K562 (cell line): ENCODE measurements around the gene HMCN2. TPM values are rescaled to one million over a fixed set of nuclear protein-coding genes. Genes with fewer than 3 reads are reported as not detected.

Source experiments
- ATAC-seq: fragments of 200-7000 bp; cut with Tn5 transposase; 3 replicates; pipeline ENCODE4 v1.9.1; 2020; ENCODE audit warnings: moderate library complexity
- BruUV-seq: library from RNA; stranded (reverse); fragments of 400-500 nt; replicated peaks from 2 replicates; lab custom pipeline; 2021; lab: Mats Ljungman, UMichigan
- CTCF ChIA-PET: fragments of 300-600 bp; formaldehyde crosslinking; extraction: SDS; loops from one replicate; lab custom pipeline; 2021; ENCODE audit warnings: low intra/inter-chr PET ratio; lab: Yijun Ruan, JAX
- POLR2A ChIA-PET: fragments of 300-600, 350-650 bp; sonication (Branson Sonifier 250); formaldehyde crosslinking; extraction: SDS; loops from one replicate; lab custom pipeline; 2021; ENCODE audit warnings: antibody characterized with exemption, inconsistent platforms; lab: Yijun Ruan, JAX
- DNase-seq, 4 experiments: peaks; one replicate each; pipeline versions ENCODE4 v3.0.0 to v3.0.0-alpha.2; 2011 to 2018; ENCODE audit warnings: low spot score in 3 of 4, mixed read lengths in 3 of 4; ENCODE audit errors: extremely low read depth in 1 of 4
- FAIRE-seq: peaks from 2 replicates; lab custom pipeline; 2011; peaks lifted over from hg19 to GRCh38; lab: Jason Lieb, UNC
- H2AFZ ChIP-seq: 2 replicates; pipeline ENCODE4 v1.6.0; 2011; ENCODE audit warnings: low read depth, low read length, control low read depth, inconsistent platforms
- H3K27ac ChIP-seq: fragments of 200-600 bp; 3 replicates; pipeline ENCODE4 v1.8.0; 2011; ENCODE audit warnings: low read depth, mild to moderate bottlenecking, control low read depth, inconsistent platforms, low read length, moderate library complexity, mixed read lengths; ENCODE audit errors: extremely low read depth
- H3K27me3 ChIP-seq, 2 experiments: fragments of 300-600 bp in 1 of 2; 2 replicates in 1 of 2; 3 replicates in 1 of 2; pipeline versions ENCODE4 v1.6.0 to v1.8.0; 2011; ENCODE audit warnings: inconsistent platforms in 2 of 2, low read length in 2 of 2, mild to moderate bottlenecking in 1 of 2, mixed read lengths in 1 of 2, moderate library complexity in 1 of 2; ENCODE audit not compliant: control insufficient read depth in 2 of 2, insufficient read depth in 2 of 2
- H3K36me3 ChIP-seq: fragments of 300-600 bp; 3 replicates; pipeline ENCODE4 v1.8.0; 2011; ENCODE audit warnings: mild to moderate bottlenecking, low read length, inconsistent platforms; ENCODE audit not compliant: control insufficient read depth, insufficient read depth
- H3K4me1 ChIP-seq, 2 experiments: fragments of 200-600 bp in 1 of 2; replicated peaks in 1 of 2; 2 replicates in 1 of 2; 3 replicates in 1 of 2; pipeline versions ENCODE4 v1.5.1 to v1.8.0; 2011; ENCODE audit warnings: inconsistent platforms in 2 of 2, low read length in 2 of 2, mild to moderate bottlenecking in 1 of 2, mixed read lengths in 1 of 2, moderate library complexity in 1 of 2; ENCODE audit not compliant: control insufficient read depth in 2 of 2, insufficient read depth in 2 of 2
- H3K4me2 ChIP-seq: 2 replicates; pipeline ENCODE4 v1.6.1; 2011; ENCODE audit warnings: low read length, control low read depth, inconsistent platforms, mixed read lengths; ENCODE audit not compliant: insufficient read depth
- H3K4me3 ChIP-seq: fragments of 200-600 bp; sonication (generic), shearing (Covaris generic); 2 replicates; pipeline ENCODE4 v1.5.1; 2016; ENCODE audit warnings: control low read depth, inconsistent platforms
- H3K79me2 ChIP-seq: fragments of 200-600 bp; 3 replicates; pipeline ENCODE4 v1.8.0; 2011; ENCODE audit warnings: low read length, inconsistent platforms; ENCODE audit not compliant: control insufficient read depth, insufficient read depth
- H3K9ac ChIP-seq, 2 experiments: 2 replicates each; pipeline versions ENCODE4 v1.6.0 to v1.6.1; 2011; ENCODE audit warnings: low read depth in 2 of 2, low read length in 2 of 2, control low read depth in 1 of 2, inconsistent platforms in 1 of 2, mild to moderate bottlenecking in 1 of 2, mixed read lengths in 1 of 2; ENCODE audit not compliant: insufficient read depth in 1 of 2
- H3K9me1 ChIP-seq: one replicate; pipeline ENCODE4 v1.6.0; 2011; ENCODE audit warnings: inconsistent platforms, mild to moderate bottlenecking, low read length, moderate library complexity; ENCODE audit not compliant: control insufficient read depth, insufficient read depth
- H3K9me3 ChIP-seq: replicated peaks from 2 replicates; pipeline ENCODE4 v1.5.1; 2011; ENCODE audit warnings: low read depth, low read length, inconsistent platforms; ENCODE audit not compliant: control insufficient read depth, insufficient read depth
- H4K20me1 ChIP-seq: replicated peaks from 2 replicates; pipeline ENCODE4 v1.6.1; 2011; ENCODE audit warnings: low read length, inconsistent platforms, mixed read lengths; ENCODE audit not compliant: control insufficient read depth, insufficient read depth
- BDP1 ChIP-seq: IDR thresholded peaks from 3 replicates; pipeline ENCODE4 v1.6.1; 2011; ENCODE audit not compliant: insufficient read length, insufficient read depth
- CREB3L1 ChIP-seq: fragments of 450-650 bp; IDR thresholded peaks from 2 replicates; pipeline ENCODE4 v1.6.1; 2014; ENCODE audit warnings: low read depth, mild to moderate bottlenecking, moderate library complexity, borderline replicate concordance
- E2F3 ChIP-seq: fragments of 250-450 bp; sonication (Bioruptor Pico); IDR thresholded peaks from 2 replicates; pipeline ENCODE4 v1.4.0; 2020; ENCODE audit warnings: mild to moderate bottlenecking
- FOXM1 ChIP-seq, 2 experiments: fragments of 450-650 bp in 1 of 2; sonication (generic) in 1 of 2; formaldehyde crosslinking in 1 of 2; IDR thresholded peaks; 2 replicates each; pipeline versions ENCODE4 v1.6.1 to v1.9.0; 2017 to 2022; ENCODE audit warnings: low read depth in 2 of 2, mild to moderate bottlenecking in 2 of 2, missing genetic modification reagents in 1 of 2, moderate library complexity in 1 of 2
- HIVEP1 ChIP-seq: fragments of 250-450 bp; sonication (Bioruptor Pico); IDR thresholded peaks from 2 replicates; pipeline ENCODE4 v1.4.0; 2020; ENCODE audit warnings: mild to moderate bottlenecking
- NFRKB ChIP-seq: fragments of 450-650 bp; IDR thresholded peaks from 2 replicates; pipeline ENCODE4 v1.6.1; 2016; ENCODE audit warnings: low read depth
- PHF21A ChIP-seq: fragments of 450-650 bp; IDR thresholded peaks from 2 replicates; pipeline ENCODE4 v1.6.1; 2017; ENCODE audit warnings: low read depth, borderline replicate concordance
- PREB ChIP-seq: sonication (generic); formaldehyde crosslinking; IDR thresholded peaks from 2 replicates; pipeline ENCODE4 v1.8.1; 2023; ENCODE audit warnings: mild to moderate bottlenecking, missing genetic modification reagents
- PRMT5 ChIP-seq: sonication (generic); formaldehyde crosslinking; IDR thresholded peaks from 2 replicates; pipeline ENCODE4 v1.5.0; 2020; ENCODE audit warnings: missing genetic modification reagents
- PRPF4 ChIP-seq: fragments of 200-400 bp; formaldehyde crosslinking; IDR thresholded peaks from one replicate; pipeline ENCODE4 v1.6.1; 2017; ENCODE audit warnings: low read length, low read depth, mild to moderate bottlenecking; ENCODE audit not compliant: insufficient read depth, poor library complexity, severe bottlenecking
- RB1 ChIP-seq: fragments of 450-650 bp; IDR thresholded peaks from 2 replicates; pipeline ENCODE4 v1.6.1; 2017; ENCODE audit warnings: low read depth, mild to moderate bottlenecking
- RFX5 ChIP-seq: IDR thresholded peaks from 2 replicates; pipeline ENCODE4 v1.6.1; 2011; ENCODE audit warnings: low read depth, mild to moderate bottlenecking, improper control_type of control experiment, low read length
- SIN3A ChIP-seq, 2 experiments: fragments of 150-350 bp in 1 of 2; IDR thresholded peaks; 2 replicates each; pipeline ENCODE4 v1.6.1; 2011 to 2016; ENCODE audit warnings: borderline replicate concordance in 2 of 2, low read depth in 2 of 2, low read length in 2 of 2, mild to moderate bottlenecking in 2 of 2, moderate library complexity in 2 of 2; ENCODE audit not compliant: control insufficient read depth in 1 of 2
- STAG1 ChIP-seq: sonication (generic); formaldehyde crosslinking; IDR thresholded peaks from 2 replicates; pipeline ENCODE4 v1.5.0; 2020; ENCODE audit warnings: missing genetic modification reagents, borderline replicate concordance
- XRCC3 ChIP-seq: fragments of 450-650 bp; IDR thresholded peaks from 2 replicates; pipeline ENCODE4 v1.6.1; 2017; ENCODE audit warnings: mild to moderate bottlenecking, moderate library complexity
- ZBTB8A ChIP-seq: fragments of 450-650 bp; IDR thresholded peaks from 2 replicates; pipeline ENCODE4 v1.6.1; 2018; ENCODE audit warnings: mild to moderate bottlenecking, moderate library complexity; ENCODE audit not compliant: partially characterized antibody
- ZC3H4 ChIP-seq: sonication (generic); formaldehyde crosslinking; IDR thresholded peaks from 2 replicates; pipeline ENCODE4 v1.9.0; 2021; ENCODE audit warnings: missing genetic modification reagents, borderline replicate concordance
- ZNF507 ChIP-seq: conservative IDR thresholded peaks from 2 replicates; pipeline ENCODE4 v1.6.1; 2017; ENCODE audit warnings: missing genetic modification characterization, missing compliant biosample characterization
- WGBS: fragments of 100-300 bp; shearing (Covaris generic); methylation state at CpG from one replicate; pipeline ENCODE4 v1.1.6; 2016; ENCODE audit warnings: low coverage, mixed read lengths; ENCODE audit not compliant: insufficient coverage; ENCODE audit errors: missing lambda C conversion rate; 5-methylcytosine and 5-hydroxymethylcytosine counted together
- in situ Hi-C: fragments of 300-500 bp; cut with MboI; formaldehyde crosslinking; loops from 4 replicates; pipeline ENCODE4 v1.15.0; 2018; ENCODE audit warnings: inconsistent platforms, mixed read lengths
- intact Hi-C: fragments of 100-400 bp; cut with micrococcal nuclease; formaldehyde crosslinking; loops from 2 replicates; pipeline ENCODE4 v1.14.2; 2022
- polyA plus RNA-seq, 8 experiments: library from polyadenylated mRNA; depleted of rRNA in 4 of 8; stranded (reverse) in 5 of 8; unstranded in 3 of 8; fragments of >200 nt; fragmentation: Nextera tagmentation in 2 of 8; fragmentation: Illumina TruSeq in 1 of 8; extraction: Ambion mirVana in 2 of 8; extraction: Trizol in 1 of 8; gene quantifications; 2 replicates each; pipeline versions ENCODE4 v1.2.1 to v1.2.3, GENCODE V29; 2011 to 2014; ENCODE audit warnings: inconsistent platforms in 1 of 8, missing spikeins in 1 of 8
- total RNA-seq, 7 experiments: library from RNA; depleted of rRNA in 6 of 7; stranded (reverse); fragments of >200 nt in 6 of 7; fragmentation: Illumina TruSeq in 2 of 7; extraction: Trizol in 2 of 7; gene quantifications; 2 replicates each; pipeline versions ENCODE4 v1.2.1 to v1.2.3, GENCODE V29; 2011 to 2021; ENCODE audit warnings: low replicate concordance in 1 of 7
- TF ChIP-seq, protein P1 (sequence below): fragments of 450-650 bp; formaldehyde crosslinking; IDR thresholded peaks from 2 replicates; pipeline ENCODE4 v1.4.0; 2020; ENCODE audit warnings: mild to moderate bottlenecking

The HMCN2 gene
- total and polyA plus RNA-seq, 9 of the 15 experiments (the other 6 are each of a cell fraction or from before 2014, with no cell fraction given), result 0.01 TPM; not detected in 8

DNA sequence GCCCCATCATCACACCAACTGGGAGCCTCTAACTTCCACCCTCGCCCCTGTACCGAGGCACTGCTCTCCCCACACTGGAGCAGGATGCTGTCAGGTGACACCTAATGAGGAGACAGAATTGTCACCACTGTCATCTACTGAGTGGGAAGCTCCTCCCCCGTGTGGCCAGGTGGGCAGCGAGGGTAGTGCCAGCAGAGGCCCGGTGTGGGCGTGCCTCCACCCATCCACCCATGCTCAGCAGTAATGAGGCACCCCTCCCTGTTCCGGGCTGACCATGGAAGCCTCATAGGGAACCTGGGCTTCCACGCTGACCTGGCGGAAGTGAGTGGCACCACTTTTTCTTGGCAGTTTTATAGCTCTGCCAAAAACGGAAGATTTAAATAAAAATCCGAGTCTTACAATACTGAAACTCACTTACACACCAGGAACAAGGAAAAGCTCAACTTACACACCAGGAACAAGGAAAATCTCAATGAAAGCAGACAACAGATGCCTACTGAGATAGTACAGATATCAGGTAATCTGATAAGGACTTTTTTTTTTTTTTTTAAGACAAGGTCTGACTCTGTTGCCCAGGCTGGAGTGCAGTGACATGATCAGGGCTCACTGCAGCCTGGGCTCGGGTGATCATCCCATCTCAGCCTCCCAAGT lies 148.6 kb downstream of the HMCN2 start:
- in situ Hi-C loops (no loop called here), intact Hi-C loops (no loop called here)
- Histone ChIP-seq H3K4me2 (no peak overlapping the region), H3K9ac (no peak overlapping the region), H3K79me2 (no peaks in the 10 kb centered on the region), H3K4me1 (no peaks in the 10 kb centered on the region), H3K9me3 (no peaks in the 10 kb centered on the region), H3K27ac (no peak overlapping the region), H4K20me1 (no peaks in the 10 kb centered on the region; the same call in 1 of the 2 replicates), H2AFZ (no peak overlapping the region), H3K36me3 (no peaks in the 10 kb centered on the region), H3K27me3 (peaks cover 14 to 60% of the 10 kb centered on the region in 2 experiments), H3K9me1 (no peaks in the 10 kb centered on the region), H3K4me3 (no peak overlapping the region)
- DNase-seq, result no peak
- no TSS peak for BruUV-seq
- no peak for FAIRE-seq
- ChIA-PET POLR2A (interaction anchor here (0.6 kb wide), 1 partner anchor 1785 kb away, joined by 3 read pairs; no protein-coding TSS in a partner anchor), CTCF (interaction anchor here (0.6 kb wide), 1 partner anchor 75 kb away, joined by 6 read pairs; no protein-coding TSS in a partner anchor)
- no peak for ATAC-seq
- TF ChIP-seq STAG1 (CRISPR knock-in tag) (no peak), RB1 (no peak), PRPF4 (no peak), XRCC3 (no peak), HIVEP1 (CRISPR knock-in tag) (no peak), E2F3 (CRISPR knock-in tag) (no peak), FOXM1 (IDR thresholded peaks at IDR 0.05; ENCODE audit: low read depth) (no peak), FOXM1 (CRISPR knock-in tag; IDR thresholded peaks at IDR 0.05; ENCODE audit: low read depth) (no peak), PHF21A (no peak), PRMT5 (CRISPR knock-in tag) (no peak), ZNF507 (tag) (no peak), NFRKB (no peak), ZBTB8A (no peak), SIN3A (IDR thresholded peaks at IDR 0.05; ENCODE audit: borderline replicate concordance in 2 of 2, control insufficient read depth in 1 of 2, low read depth in 2 of 2, low read length in 2 of 2) (no peak), PREB (no peak), CREB3L1 (no peak), ZC3H4 (CRISPR knock-in tag) (no peak), BDP1 (no peak), RFX5 (no peak)
- TF ChIP-seq, protein P1, sequence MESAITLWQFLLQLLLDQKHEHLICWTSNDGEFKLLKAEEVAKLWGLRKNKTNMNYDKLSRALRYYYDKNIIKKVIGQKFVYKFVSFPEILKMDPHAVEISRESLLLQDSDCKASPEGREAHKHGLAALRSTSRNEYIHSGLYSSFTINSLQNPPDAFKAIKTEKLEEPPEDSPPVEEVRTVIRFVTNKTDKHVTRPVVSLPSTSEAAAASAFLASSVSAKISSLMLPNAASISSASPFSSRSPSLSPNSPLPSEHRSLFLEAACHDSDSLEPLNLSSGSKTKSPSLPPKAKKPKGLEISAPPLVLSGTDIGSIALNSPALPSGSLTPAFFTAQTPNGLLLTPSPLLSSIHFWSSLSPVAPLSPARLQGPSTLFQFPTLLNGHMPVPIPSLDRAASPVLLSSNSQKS (CRISPR knock-in tag), result no peak
- under 1% methylated on average over 11 of the region's 12 CpGs for WGBS
